ENCODE measurements around the gene CASP14. TPM values are rescaled to one million over a fixed set of nuclear protein-coding genes. Genes with fewer than 3 reads are reported as not detected.

CASP14 gene
- polyA plus RNA-seq, 2 of the 4 experiments (the other 2 are of a cell fraction) = not detected

GRCh38 chr19:15037586-15037985 is 11.7 kb upstream of the CASP14 start:
- no peaks in the 10 kb centered on the region for H3K9me3 ChIP-seq
- no peak for DNase-seq (ENCODE audit: low read depth in 1 of 2, low spot score in 1 of 2)
- H3K4me3 ChIP-seq = no peak overlapping the region
- ChIA-PET CTCF (interaction anchor here (0.9 kb wide), 1 partner anchor 13 kb away, joined by 4 read pairs; no protein-coding TSS in a partner anchor), POLR2A (no interaction called here)
- ATAC-seq = no peak
- no peak for TF ChIP-seq JUN (IDR thresholded peaks at IDR 0.05)
- no peaks in the 10 kb centered on the region for H3K4me1 ChIP-seq
- no peak overlapping the region for H3K4me2 ChIP-seq
- H3K27ac ChIP-seq = no peak overlapping the region
- WGBS (ENCODE audit: missing lambda C conversion rate) = 1% methylated on average over 4 of the region's 4 CpGs
- no peak for FAIRE-seq

- whole genome bisulfite sequencing (ENCODE audit: missing lambda C conversion rate) = 8% methylated on average over 3 of the region's 3 CpGs
- H3K4me3 ChIP-seq = no peak overlapping the region
- ChIA-PET POLR2A (no interaction called here), CTCF (interaction anchor here (0.9 kb wide), 1 partner anchor 14 kb away, joined by 4 read pairs; no protein-coding TSS in a partner anchor)
- no peaks in the 10 kb centered on the region for H3K9me3 ChIP-seq
- FAIRE-seq (no peak), ATAC-seq (no peak), DNase-seq (ENCODE audit: low read depth in 1 of 2, low spot score in 1 of 2) (no peak)
- H3K4me1 ChIP-seq = no peaks in the 10 kb centered on the region
- TF ChIP-seq HOXB5 (CRISPR knock-in tag; IDR thresholded peaks at IDR 0.05) = no peak
- TF ChIP-seq PHF8 (IDR thresholded peaks at IDR 0.05; ENCODE audit: borderline replicate concordance, low read depth) = no peak
- no peak for TF ChIP-seq HEYL (CRISPR knock-in tag; IDR thresholded peaks at IDR 0.05)
- no peak for TF ChIP-seq HDAC2 (IDR thresholded peaks at IDR 0.05)
- no peak for TF ChIP-seq POLR2A (IDR thresholded peaks at IDR 0.05; ENCODE audit: low read length)
- TF ChIP-seq CTCF (IDR thresholded peaks at IDR 0.05) = no peak
- TF ChIP-seq ZSCAN20 (CRISPR knock-in tag; IDR thresholded peaks at IDR 0.05) = no peak
- TF ChIP-seq HOXB13 (CRISPR knock-in tag; IDR thresholded peaks at IDR 0.05; ENCODE audit: low read depth) = no peak
- no peak for TF ChIP-seq KDM5A (IDR thresholded peaks at IDR 0.05)
- no peak for TF ChIP-seq KDM1A (IDR thresholded peaks at IDR 0.05; ENCODE audit: low read depth)
- no peak overlapping the region for H3K4me2 ChIP-seq
- no peak overlapping the region for H3K27ac ChIP-seq
These were observed 11.0 kb upstream of the CASP14 start for GRCh38 chr19:15038294-15038693.

- POLR2A ChIA-PET = no interaction called here
- WGBS (ENCODE audit: missing lambda C conversion rate) = 0% methylated on average over 1 of the region's 1 CpG
- FAIRE-seq = no peak
These were observed 7.3 kb upstream of the CASP14 start for GRCh38 chr19:15042003-15042402.

More at GRCh38 chr19:15042003-15042402, 7.3 kb upstream of the CASP14 start:
- ATAC-seq (no peak), DNase-seq (ENCODE audit: low read depth in 1 of 2, low spot score in 1 of 2) (no peak)
- H3K4me1 ChIP-seq = no peaks in the 10 kb centered on the region
- H3K27ac ChIP-seq = no peak overlapping the region
- no peak overlapping the region for H3K4me2 ChIP-seq
- TF ChIP-seq KDM5A (IDR thresholded peaks at IDR 0.05) = no peak
- TF ChIP-seq, protein P1, sequence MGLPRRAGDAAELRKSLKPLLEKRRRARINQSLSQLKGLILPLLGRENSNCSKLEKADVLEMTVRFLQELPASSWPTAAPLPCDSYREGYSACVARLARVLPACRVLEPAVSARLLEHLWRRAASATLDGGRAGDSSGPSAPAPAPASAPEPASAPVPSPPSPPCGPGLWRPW (IDR thresholded peaks at IDR 0.05) = no peak
- no peak for TF ChIP-seq SREBF2 (IDR thresholded peaks at IDR 0.05)
- TF ChIP-seq CHD2 (IDR thresholded peaks at IDR 0.05; ENCODE audit: low read length, partially characterized antibody) = no peak
- TF ChIP-seq EHMT2 (IDR thresholded peaks at IDR 0.05; ENCODE audit: low read depth) = no peak
- no peak for TF ChIP-seq RFX5 (IDR thresholded peaks at IDR 0.05)
- no peak for TF ChIP-seq KDM1A (IDR thresholded peaks at IDR 0.05; ENCODE audit: low read depth)
- TF ChIP-seq POLR2A (IDR thresholded peaks at IDR 0.05; ENCODE audit: low read length) = no peak
- no peak for TF ChIP-seq CEBPB (IDR thresholded peaks at IDR 0.05)
- no peak for TF ChIP-seq ZFP36 (IDR thresholded peaks at IDR 0.05; ENCODE audit: borderline replicate concordance, partially characterized antibody)
- TF ChIP-seq, protein P2, sequence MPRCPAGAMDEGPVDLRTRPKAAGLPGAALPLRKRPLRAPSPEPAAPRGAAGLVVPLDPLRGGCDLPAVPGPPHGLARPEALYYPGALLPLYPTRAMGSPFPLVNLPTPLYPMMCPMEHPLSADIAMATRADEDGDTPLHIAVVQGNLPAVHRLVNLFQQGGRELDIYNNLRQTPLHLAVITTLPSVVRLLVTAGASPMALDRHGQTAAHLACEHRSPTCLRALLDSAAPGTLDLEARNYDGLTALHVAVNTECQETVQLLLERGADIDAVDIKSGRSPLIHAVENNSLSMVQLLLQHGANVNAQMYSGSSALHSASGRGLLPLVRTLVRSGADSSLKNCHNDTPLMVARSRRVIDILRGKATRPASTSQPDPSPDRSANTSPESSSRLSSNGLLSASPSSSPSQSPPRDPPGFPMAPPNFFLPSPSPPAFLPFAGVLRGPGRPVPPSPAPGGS (IDR thresholded peaks at IDR 0.05) = no peak
- no peak for TF ChIP-seq FOXS1 (CRISPR knock-in tag; IDR thresholded peaks at IDR 0.05)
- no peak for TF ChIP-seq ZC3H11A (IDR thresholded peaks at IDR 0.05)
- no peak for TF ChIP-seq MAX (IDR thresholded peaks at IDR 0.05)
- CTCF ChIA-PET = interaction anchor here (2.3 kb wide), 1 partner anchor 16 kb away, joined by 5 read pairs; no protein-coding TSS in a partner anchor
- H3K4me3 ChIP-seq = no peak overlapping the region
- H3K9me3 ChIP-seq = no peaks in the 10 kb centered on the region

Data from A549 (cell line).